Pancreas (tissue), 10 donors: ENCODE measurements around the gene HSP90AB1. TPM values are rescaled to one million over a fixed set of nuclear protein-coding genes. Genes with fewer than 3 reads are reported as not detected.
A peak's percentile ranks its signal among the peaks of the same experiment; 100 is the strongest.

Experiments used
- ATAC-seq, 4 donors: fragments of 200-7000 bp; cut with Tn5 transposase; one replicate each; pipeline versions ENCODE4 v1.8.0 to v1.9.1; 2020; ENCODE audit warnings: mild to moderate bottlenecking in 4 of 4, moderate library complexity in 4 of 4
- DNase-seq, 6 donors: peaks; one replicate each; pipeline ENCODE4 v3.0.0-alpha.2; 2020
- FAIRE-seq: peaks from 2 replicates; lab custom pipeline; 2012; peaks lifted over from hg19 to GRCh38; lab: Jason Lieb, UNC
- H3K27ac ChIP-seq, 4 donors: fragments of 200-600 bp; sonication (generic); 1 replicate in 3 of 4; 2 replicates in 1 of 4; pipeline versions ENCODE4 v1.5.0 to v1.8.0; 2020
- H3K27me3 ChIP-seq, 4 donors: fragments of 200-600 bp; one replicate each; pipeline ENCODE4 v1.8.0; 2021
- H3K36me3 ChIP-seq, 3 donors: fragments of 200-600 bp; sonication (generic) in 1 of 3; one replicate each; pipeline versions ENCODE4 v1.5.0 to v1.8.0; 2020 to 2021
- H3K4me1 ChIP-seq, 3 donors: fragments of 200-600 bp; one replicate each; pipeline ENCODE4 v1.8.0; 2021
- H3K4me3 ChIP-seq, 4 donors: fragments of 200-600 bp; sonication (generic) in 2 of 4; one replicate each; pipeline versions ENCODE4 v1.5.0 to v1.8.0; 2020 to 2021
- H3K9me3 ChIP-seq, 4 donors: fragments of 200-600 bp; one replicate each; pipeline ENCODE4 v1.8.0; 2021
- CTCF ChIP-seq, 4 donors: fragments of 200-600 bp; sonication (generic) in 3 of 4; IDR thresholded peaks; one replicate each; pipeline versions ENCODE4 v1.5.0 to v1.8.0; 2021; ENCODE audit warnings: antibody characterized with exemption in 4 of 4
- whole genome bisulfite sequencing, 2 donors: extraction: QIAGEN DNeasy Blood & Tissue Kit; methylation state at CpG; one replicate each; pipeline ENCODE4 v1.1.7; 2013; 5-methylcytosine and 5-hydroxymethylcytosine counted together
- intact Hi-C, 3 donors: fragments of 100-400 bp; cut with DNase I; formaldehyde crosslinking; loops; one replicate each; pipeline versions ENCODE4 v1.11.1 to v1.14.2; 2022
- polyA plus RNA-seq, 2 donors: library from polyadenylated mRNA; stranded (reverse); fragments of 200-250 nt; gene quantifications; one replicate each; pipeline ENCODE4 v1.2.3, GENCODE V29; 2013
- total RNA-seq, 6 donors: library from RNA; stranded (reverse); fragmentation: NEBNext Ultra II Directional in 4 of 6; extraction: Animal tissue kit (Norgen Biotek cat#: 25700) in 4 of 6; gene quantifications; one replicate each; pipeline versions ENCODE4 v1.2.1 to v1.2.4, GENCODE V29; 2021 to 2023
- donor health status: healthy with polysubstance abuse.
- donor health status: DM: no; HTN: no; CAD: no; lungs with moderate emphysema.
- donor health status: DM: no; HTN: no; CAD: no.
- donor health status: control.
- donor health status: control.
- donor health status: Bipolar disorder and iron deficiency.
- donor health status: DM: yes; HTN: yes; CAD: no.
- donor health status: DM: no; HTN: no; CAD: no.
- donor health status: DM: no; HTN: no; CAD: no.
- donor health status: DM: yes; HTN: yes; CAD: no.

Gene HSP90AB1
- total RNA-seq, result 100 to 1,000 TPM; 370 to 577 (median 464) TPM
- polyA plus RNA-seq, result 100 to 1,000 TPM; 145 to 328 TPM

- peak; percentile 76 to 87 (median 84) for ATAC-seq
- Histone ChIP-seq H3K4me1 (peaks cover 6 to 20% (median 17%) of the 10 kb centered on the region in 3 donors), H3K27me3 (no peaks in the 10 kb centered on the region), H3K9me3 (no peaks in the 10 kb centered on the region), H3K36me3 (peaks cover 11 to 30% (median 27%) of the 10 kb centered on the region in 3 donors), H3K4me3 (peak within 1 kb of the TSS; percentile 62 to 89 (median 84)), H3K27ac (peak within 1 kb of the TSS; percentile 85 to 100 (median 98))
- intact Hi-C loops, result no loop called here
- no peak for TF ChIP-seq CTCF (IDR thresholded peaks at IDR 0.05)
- 0% methylated on average over 34 of the region's 34 CpGs for WGBS, 2 donors
- FAIRE-seq, result no peak
- peak; percentile 92 to 98 (median 97) for DNase-seq
These were observed at the start of gene HSP90AB1 for GRCh38 chr6:44246663-44247337. TSS of gene HSP90AB1 (plus strand) at chr6:44247101. CDS start at chr6:44248630, 1,529 bp downstream.

- FAIRE-seq, result no peak
- intact Hi-C loops, result no loop called here
- no peak for TF ChIP-seq CTCF (IDR thresholded peaks at IDR 0.05)
- Histone ChIP-seq H3K27me3 (no peaks in the 10 kb centered on the region), H3K4me1 (peaks cover 9 to 10% (median 10%) of the 10 kb centered on the region in 3 donors), H3K9me3 (no peaks in the 10 kb centered on the region), H3K36me3 (no peaks in the 10 kb centered on the region), H3K27ac (no peak overlapping the region), H3K4me3 (no peak overlapping the region)
- WGBS, 2 donors, result 76 to 83% methylated on average over 3 of the region's 3 CpGs
- no peak for DNase-seq
- no peak for ATAC-seq
These were observed 48.2 kb upstream of the HSP90AB1 start for GRCh38 chr6:44198684-44199083.

GRCh38 chr6:44199883-44200282, 47.0 kb upstream of the HSP90AB1 start:
- Histone ChIP-seq H3K27me3 (no peaks in the 10 kb centered on the region), H3K4me1 (peaks cover 13 to 15% (median 15%) of the 10 kb centered on the region in 3 donors), H3K36me3 (no peaks in the 10 kb centered on the region), H3K9me3 (no peaks in the 10 kb centered on the region), H3K27ac (no peak overlapping the region), H3K4me3 (no peak overlapping the region)
- no peak for FAIRE-seq
- ATAC-seq, result no peak
- intact Hi-C loops, result no loop called here
- 82 to 87% methylated on average over 4 of the region's 4 CpGs for WGBS, 2 donors
- no peak for DNase-seq
- no peak for TF ChIP-seq CTCF (IDR thresholded peaks at IDR 0.05)

- intact Hi-C loops, result no loop called here
- peaks cover 13 to 15% (median 15%) of the 10 kb centered on the region in 3 donors for H3K4me1 ChIP-seq
- no peak overlapping the region for H3K27ac ChIP-seq
- peak; percentile 47 to 90 (median 78) for ATAC-seq
- FAIRE-seq, result no peak
- H3K27me3 ChIP-seq, result no peaks in the 10 kb centered on the region
- peak in 3 of 6 donors; percentile 25 to 61 (median 40) for DNase-seq
- no peaks in the 10 kb centered on the region for H3K36me3 ChIP-seq
- 66 to 84% methylated on average over 3 of the region's 3 CpGs for WGBS, 2 donors
- H3K4me3 ChIP-seq, result no peak overlapping the region
- TF ChIP-seq CTCF (IDR thresholded peaks at IDR 0.05), result no peak
- H3K9me3 ChIP-seq, result no peaks in the 10 kb centered on the region
These were observed 45.7 kb upstream of the HSP90AB1 start for GRCh38 chr6:44201200-44201599.
